GM23248 (cell line): ENCODE results near the gene FNDC8.
"Not testable (repeated sequence)": the region's sequence is repeated elsewhere in the genome, so short reads cannot be mapped to it uniquely, and the experiment has no call there.

Experiments
- EZH2 ChIP-seq: fragments of 200-600 bp; sonication (generic); IDR thresholded peaks from 2 replicates; pipeline ENCODE4 v1.6.1; 2018; ENCODE audit warnings: antibody characterized with exemption, mild to moderate bottlenecking; ENCODE audit not compliant: insufficient read depth, poor library complexity, severe bottlenecking
- EZH2phosphoT487 ChIP-seq: fragments of 200-600 bp; sonication (generic); IDR thresholded peaks from 2 replicates; pipeline ENCODE4 v1.6.1; 2018; ENCODE audit warnings: antibody characterized with exemption, moderate library complexity, mild to moderate bottlenecking, low read depth; ENCODE audit not compliant: insufficient read depth

DNA sequence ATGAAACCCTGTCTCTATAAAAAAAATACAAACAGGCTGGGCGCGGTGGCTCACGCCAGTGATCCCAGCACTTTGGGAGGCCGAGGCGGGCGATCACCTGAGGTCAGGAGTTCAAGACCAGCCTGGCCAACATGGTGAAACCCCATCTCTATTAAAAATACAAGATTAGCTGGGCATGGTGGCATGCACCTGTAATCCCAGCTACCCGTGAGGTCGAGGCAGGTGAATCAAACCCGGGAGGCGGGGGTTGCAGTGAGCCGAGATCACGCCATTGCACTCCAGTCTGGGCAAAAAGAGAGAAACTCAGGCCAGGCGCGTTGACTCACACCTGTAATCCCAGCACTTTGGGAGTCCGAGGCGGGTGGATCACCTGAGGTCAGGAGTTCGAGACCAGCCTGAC lies 10.6 kb upstream of the FNDC8 start:
- not testable (repeated sequence) for TF ChIP-seq EZH2phosphoT487, EZH2
